AG04450 (cell line): Measurements from ENCODE around the gene RIMBP2. TPM values are rescaled to one million over a fixed set of nuclear protein-coding genes. Genes with fewer than 3 reads are reported as not detected.

Experiments
- CTCF ChIA-PET: fragments of 300-600, 350-600 bp; formaldehyde crosslinking; extraction: SDS; loops from one replicate; lab custom pipeline; 2022; ENCODE audit warnings: antibody characterized with exemption, inconsistent platforms; lab: Charles Lee
- POLR2A ChIA-PET: fragments of 350-600 bp; formaldehyde crosslinking; extraction: SDS; loops from one replicate; lab custom pipeline; 2021; ENCODE audit warnings: antibody characterized with exemption, inconsistent platforms; lab: Yijun Ruan, JAX
- DNase-seq: peaks from one replicate; pipeline ENCODE4 v3.0.0-alpha.2; 2011; ENCODE audit warnings: low read depth, low spot score
- H3K27ac ChIP-seq: one replicate; pipeline ENCODE4 v1.5.1; 2012; ENCODE audit warnings: low read depth, low read length, control low read depth
- H3K27me3 ChIP-seq: one replicate; pipeline ENCODE4 v1.6.0; 2012; ENCODE audit warnings: low read length; ENCODE audit not compliant: control insufficient read depth, insufficient read depth
- H3K4me3 ChIP-seq: 2 replicates; pipeline ENCODE4 v1.5.1; 2011; ENCODE audit warnings: mild to moderate bottlenecking, low read depth, low read length, control low read depth
- H3K9me3 ChIP-seq: 2 replicates; pipeline ENCODE4 v1.5.1; 2012; ENCODE audit warnings: low read length; ENCODE audit not compliant: control insufficient read depth, insufficient read depth
- CTCF ChIP-seq: IDR thresholded peaks from 2 replicates; pipeline ENCODE4 v1.5.1; 2011; ENCODE audit warnings: low read depth, low read length, control low read depth, inconsistent platforms
- polyA plus RNA-seq: library from polyadenylated mRNA; depleted of rRNA; stranded (reverse); fragments of >200 nt; gene quantifications from 2 replicates; pipeline ENCODE4 v1.2.3, GENCODE V29; 2011

Gene RIMBP2
- polyA plus RNA-seq, 1 experiment = not detected

GRCh38 chr12:130622803-130623202 is 93.3 kb downstream of the RIMBP2 start:
- Histone ChIP-seq H3K27ac (no peak overlapping the region), H3K9me3 (peaks cover 58% of the 10 kb centered on the region), H3K27me3 (no peaks in the 10 kb centered on the region), H3K4me3 (no peak overlapping the region)
- DNase-seq = no peak
- CTCF ChIA-PET = no interaction called here
- POLR2A ChIA-PET = no interaction called here
- TF ChIP-seq CTCF = no peak

GRCh38 chr12:130621696-130622298 is 94.3 kb downstream of the RIMBP2 start:
- DNase-seq = no peak
- CTCF ChIA-PET = no interaction called here
- H3K9me3 ChIP-seq = peaks cover 57% of the 10 kb centered on the region
- no peak overlapping the region for H3K4me3 ChIP-seq
- POLR2A ChIA-PET = no interaction called here
- H3K27me3 ChIP-seq = no peaks in the 10 kb centered on the region
- no peak for TF ChIP-seq CTCF
- no peak overlapping the region for H3K27ac ChIP-seq

GRCh38 chr12:130620756-130621155 is 95.3 kb downstream of the RIMBP2 start:
- DNase-seq = no peak
- H3K27me3 ChIP-seq = no peaks in the 10 kb centered on the region
- CTCF ChIA-PET = no interaction called here
- no peak overlapping the region for H3K4me3 ChIP-seq
- peaks cover 61% of the 10 kb centered on the region for H3K9me3 ChIP-seq
- no peak for TF ChIP-seq CTCF
- no peak overlapping the region for H3K27ac ChIP-seq
- POLR2A ChIA-PET = no interaction called here

- DNase-seq = no peak
- Histone ChIP-seq H3K9me3 (peaks cover 66% of the 10 kb centered on the region), H3K4me3 (no peak overlapping the region), H3K27ac (no peak overlapping the region), H3K27me3 (no peaks in the 10 kb centered on the region)
- no peak for TF ChIP-seq CTCF
- ChIA-PET POLR2A (no interaction called here), CTCF (no interaction called here)
Measured at GRCh38 chr12:130620281-130620680, 95.8 kb downstream of the RIMBP2 start.

GRCh38 chr12:130619385-130620001 is 96.6 kb downstream of the RIMBP2 start:
- DNase-seq = no peak
- H3K4me3 ChIP-seq = no peak overlapping the region
- TF ChIP-seq CTCF = no peak
- no peak overlapping the region for H3K27ac ChIP-seq
- H3K27me3 ChIP-seq = no peaks in the 10 kb centered on the region
- CTCF ChIA-PET = no interaction called here
- POLR2A ChIA-PET = no interaction called here
- peaks cover 66% of the 10 kb centered on the region for H3K9me3 ChIP-seq
